ENCODE results near the gene TMEM215.
"Not testable (repeated sequence)": the region's sequence is repeated elsewhere in the genome, so short reads cannot be mapped to it uniquely, and the experiment has no call there.

Gene TMEM215, protein sequence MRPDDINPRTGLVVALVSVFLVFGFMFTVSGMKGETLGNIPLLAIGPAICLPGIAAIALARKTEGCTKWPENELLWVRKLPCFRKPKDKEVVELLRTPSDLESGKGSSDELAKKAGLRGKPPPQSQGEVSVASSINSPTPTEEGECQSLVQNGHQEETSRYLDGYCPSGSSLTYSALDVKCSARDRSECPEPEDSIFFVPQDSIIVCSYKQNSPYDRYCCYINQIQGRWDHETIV

DNA sequence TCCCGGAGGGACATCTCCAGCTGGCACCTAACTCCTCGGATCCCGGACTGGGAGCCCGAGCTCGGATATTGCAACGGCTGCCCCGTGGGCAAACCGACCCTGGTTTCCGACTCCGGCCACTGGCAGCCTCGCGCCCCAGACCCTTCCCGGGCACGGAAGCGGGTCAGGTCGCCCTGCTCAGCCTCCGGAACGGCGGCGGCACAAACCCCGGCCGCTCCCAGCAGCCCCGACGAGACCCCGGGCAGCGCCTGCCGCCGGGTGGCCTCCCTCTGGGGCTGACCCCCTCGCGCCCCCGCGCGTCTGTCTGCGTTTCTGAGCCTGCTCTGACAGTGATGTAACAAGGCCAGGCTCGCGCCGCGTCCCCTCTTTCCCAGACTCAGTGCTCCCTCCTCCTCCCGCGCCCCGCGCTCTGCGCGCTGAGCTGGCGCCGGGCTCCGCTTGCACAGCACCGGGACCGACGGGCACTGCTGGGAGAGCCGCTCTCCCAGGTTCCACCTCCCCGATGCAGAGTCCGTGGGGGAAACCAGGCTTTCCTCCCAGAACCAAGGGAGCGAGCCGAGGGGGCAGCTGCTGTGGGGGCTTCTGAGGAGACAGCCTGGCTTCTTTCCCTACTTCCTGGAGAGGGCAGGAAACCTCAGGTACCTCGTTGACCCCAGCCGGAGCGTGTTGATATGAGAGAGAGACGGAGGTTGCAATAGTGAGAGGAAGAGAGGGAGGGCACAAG is at the start of gene TMEM215:
TSS of gene TMEM215 (plus strand) at position 373 of the 724 bp plus-strand sequence. CDS start 644 bp downstream, outside the sequence.
- DNase-seq (ENCODE audit: low spot score) = no peak

GRCh38 chr9:32735476-32735875 is 47.9 kb upstream of the TMEM215 start:
- DNase-seq (ENCODE audit: low spot score) = no peak

- DNase-seq (ENCODE audit: low spot score) = no peak
These were observed 46.0 kb upstream of the TMEM215 start for GRCh38 chr9:32737378-32737777.

DNA sequence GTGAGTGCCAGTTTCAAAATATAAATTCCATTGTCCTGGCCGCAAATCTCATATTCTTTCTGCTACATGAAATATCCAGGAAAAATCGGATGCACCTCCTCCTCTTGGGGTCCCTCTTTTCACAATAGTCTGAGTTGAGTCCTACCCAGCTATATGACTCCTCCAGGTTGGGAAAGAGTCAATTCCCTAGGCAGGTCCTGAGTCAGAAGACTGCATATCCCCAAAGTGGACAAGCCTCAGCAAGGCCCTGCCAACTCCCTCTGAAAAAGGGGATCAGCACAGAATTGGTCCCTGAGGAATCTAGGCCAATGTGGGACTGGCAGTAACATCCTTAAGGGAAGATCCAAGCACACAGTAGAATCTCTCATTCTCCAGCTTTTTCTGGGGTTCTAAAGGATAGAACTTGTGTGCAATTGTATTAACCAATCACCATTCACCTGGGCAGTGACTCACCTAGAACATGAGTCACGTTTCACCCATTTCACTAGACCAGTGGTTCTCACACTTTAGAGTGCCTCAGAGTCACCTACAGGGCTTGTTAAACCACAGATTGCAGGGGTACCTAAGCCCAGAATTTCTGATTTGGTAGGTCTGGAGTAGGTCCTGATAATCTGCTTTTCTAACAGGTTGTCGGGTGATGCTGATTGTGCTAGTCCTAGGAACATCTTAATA is 44.7 kb upstream of the TMEM215 start:
- DNase-seq (ENCODE audit: low spot score) = no peak

GRCh38 chr9:32741706-32742105 is 41.6 kb upstream of the TMEM215 start:
- no peak for DNase-seq (ENCODE audit: low spot score)

DNA sequence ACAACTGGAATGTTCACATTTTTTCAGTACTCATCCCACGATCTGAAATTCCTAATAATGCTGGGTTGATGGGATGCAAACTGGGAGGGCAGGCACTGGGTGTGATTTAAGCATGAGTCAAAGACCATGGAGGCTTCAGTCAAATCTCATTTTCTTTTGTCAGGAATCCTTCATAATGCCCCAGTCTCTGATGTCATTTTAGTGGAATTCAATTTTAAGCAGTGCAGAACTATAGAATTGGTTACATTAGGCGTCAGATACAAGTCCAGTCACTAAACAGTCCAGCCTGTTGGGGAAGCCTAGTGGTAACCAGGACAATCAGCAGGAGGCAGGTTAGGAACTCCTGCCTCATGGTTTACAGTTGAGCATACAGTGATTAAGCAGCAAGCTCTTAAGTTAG is 41.0 kb upstream of the TMEM215 start:
- DNase-seq (ENCODE audit: low spot score) = no peak

GRCh38 chr9:32748013-32748412 is 35.3 kb upstream of the TMEM215 start:
- no peak for DNase-seq (ENCODE audit: low spot score)

GRCh38 chr9:32755730-32756129 is 27.6 kb upstream of the TMEM215 start:
- no peak for DNase-seq (ENCODE audit: low spot score)

DNA sequence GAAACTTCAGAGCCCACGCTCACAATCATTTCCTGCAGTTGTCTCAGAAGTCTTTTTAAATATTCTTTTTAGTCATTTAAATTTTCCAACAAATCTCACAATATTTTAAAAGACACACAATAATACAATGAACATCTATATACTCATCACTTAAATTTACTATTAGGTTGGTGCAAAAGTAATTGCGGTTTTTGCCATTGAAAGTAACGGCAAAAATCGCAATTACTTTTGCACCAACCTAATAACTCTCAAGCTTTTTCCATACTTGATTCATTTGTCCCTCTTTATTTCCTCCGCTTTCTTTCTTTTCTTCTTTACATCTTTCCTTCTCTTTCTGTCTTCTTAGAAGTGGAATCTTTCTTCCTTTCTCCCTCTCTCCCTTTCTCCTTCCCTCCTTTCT is 19.2 kb upstream of the TMEM215 start:
- DNase-seq (ENCODE audit: low spot score) = no peak

DNA sequence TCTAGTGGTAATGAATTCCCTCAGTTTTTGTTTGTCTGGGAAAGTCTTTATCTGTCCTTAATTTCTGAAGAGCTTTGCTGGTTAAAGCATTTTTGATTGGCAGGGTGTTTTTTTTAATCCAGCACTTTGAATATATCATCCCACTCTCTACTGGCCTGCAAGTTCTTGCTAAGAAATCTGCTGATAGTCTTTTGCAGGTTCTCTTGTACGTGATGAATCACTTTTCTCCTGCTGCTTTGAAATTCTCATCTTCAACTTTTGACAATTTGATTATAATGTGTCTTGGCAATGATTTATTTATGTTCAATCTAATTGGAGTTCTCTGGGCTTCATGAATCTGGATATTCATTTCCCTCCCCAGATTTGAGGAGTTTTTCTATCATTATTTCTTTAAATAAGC is 8.1 kb upstream of the TMEM215 start:
- no peak for DNase-seq (ENCODE audit: low spot score)

- no peak for DNase-seq (ENCODE audit: low spot score)
These were observed 7.1 kb upstream of the TMEM215 start for GRCh38 chr9:32776201-32776600.

DNA sequence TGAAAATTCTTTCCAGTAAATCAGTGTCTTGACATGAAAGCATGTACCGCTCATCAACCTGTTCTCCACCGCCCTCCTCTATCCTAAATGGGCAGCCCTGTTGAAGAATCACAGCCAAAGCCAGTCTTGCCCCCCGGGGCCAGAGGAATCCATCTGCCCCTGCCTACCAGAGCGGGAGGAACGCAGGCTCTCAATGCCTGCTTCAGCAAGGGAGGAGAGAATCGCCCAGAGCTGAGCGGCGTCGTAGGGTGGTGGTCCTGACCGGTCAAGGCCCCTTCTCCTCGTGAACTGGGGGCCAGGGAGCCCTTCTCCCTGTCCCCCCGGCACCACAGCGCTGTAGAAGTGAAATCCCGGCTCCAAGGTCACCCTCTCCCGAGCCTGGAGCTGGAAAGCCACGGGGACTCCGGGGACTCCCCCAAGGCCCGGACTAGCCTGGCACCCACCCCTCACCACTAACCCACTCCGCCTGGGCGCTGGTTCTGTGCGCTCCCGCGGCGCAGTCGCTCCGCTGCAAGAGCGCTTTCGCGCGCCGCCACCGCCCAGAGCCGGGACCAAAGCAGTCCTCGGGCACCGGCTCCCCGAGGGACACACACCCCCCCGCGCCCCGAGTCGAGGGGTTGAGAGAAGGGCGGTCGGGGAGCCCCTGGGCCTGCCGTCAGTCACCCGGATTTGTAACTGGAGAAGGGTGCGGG is 718 bp upstream of the TMEM215 start:
- DNase-seq (ENCODE audit: low spot score) = no peak

DNA sequence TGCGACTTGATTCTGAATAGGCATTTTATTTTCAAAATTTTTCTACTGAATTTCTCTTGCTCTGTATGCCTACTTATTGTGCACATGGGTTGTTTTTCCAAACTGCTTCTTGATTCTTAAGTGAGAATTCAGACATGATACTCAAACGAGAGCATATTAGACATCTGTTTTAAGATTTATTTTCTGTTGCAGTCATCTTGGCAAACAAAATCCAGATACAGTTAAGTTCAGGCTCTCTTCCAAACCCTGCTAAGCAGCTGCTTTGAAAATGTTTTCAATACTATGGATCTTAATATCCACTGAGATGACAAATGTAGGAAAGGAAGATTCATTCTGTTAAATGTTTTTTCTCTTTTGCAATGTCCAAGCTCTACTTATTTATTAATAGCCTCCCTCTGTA is 4.5 kb downstream of the TMEM215 start:
- no peak for DNase-seq (ENCODE audit: low spot score)

GRCh38 chr9:32796015-32796414 is 12.7 kb downstream of the TMEM215 start:
- DNase-seq (ENCODE audit: low spot score) = not testable (repeated sequence)

DNA sequence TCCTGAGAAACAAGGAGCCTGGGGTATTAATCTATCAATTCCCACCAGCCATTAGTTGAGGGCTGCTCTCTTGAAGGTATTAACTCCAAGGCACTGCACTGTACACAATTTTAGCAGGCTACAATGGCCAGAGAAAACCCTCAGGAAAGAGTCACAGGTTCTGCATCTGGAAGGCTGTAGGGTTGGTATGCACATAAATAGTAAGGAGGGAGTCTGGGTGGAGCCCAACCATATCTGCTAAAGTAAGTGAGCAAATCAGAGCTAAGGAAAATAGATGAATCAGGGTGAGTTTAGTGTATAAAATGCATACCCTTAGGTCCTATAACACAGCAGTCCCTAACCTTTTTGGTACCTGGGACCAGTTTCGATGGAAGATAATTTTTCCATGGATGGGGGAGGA is 18.2 kb downstream of the TMEM215 start:
- DNase-seq (ENCODE audit: low spot score) = no peak

- no peak for DNase-seq (ENCODE audit: low spot score)
These were observed 23.9 kb downstream of the TMEM215 start for GRCh38 chr9:32807217-32807616.

- no peak for DNase-seq (ENCODE audit: low spot score)
These were observed 27.9 kb downstream of the TMEM215 start for GRCh38 chr9:32811246-32811645.

GRCh38 chr9:32820322-32820721 is 37.0 kb downstream of the TMEM215 start:
- no peak for DNase-seq (ENCODE audit: low spot score)

GRCh38 chr9:32823101-32823500 is 39.8 kb downstream of the TMEM215 start:
- no peak for DNase-seq (ENCODE audit: low spot score)

GRCh38 chr9:32823551-32823950 is 40.2 kb downstream of the TMEM215 start:
- no peak for DNase-seq (ENCODE audit: low spot score)

- DNase-seq (ENCODE audit: low spot score) = no peak
These were observed 41.9 kb downstream of the TMEM215 start for GRCh38 chr9:32825203-32825602.

- no peak for DNase-seq (ENCODE audit: low spot score)
These were observed 45.5 kb downstream of the TMEM215 start for GRCh38 chr9:32828861-32829260.

DNA sequence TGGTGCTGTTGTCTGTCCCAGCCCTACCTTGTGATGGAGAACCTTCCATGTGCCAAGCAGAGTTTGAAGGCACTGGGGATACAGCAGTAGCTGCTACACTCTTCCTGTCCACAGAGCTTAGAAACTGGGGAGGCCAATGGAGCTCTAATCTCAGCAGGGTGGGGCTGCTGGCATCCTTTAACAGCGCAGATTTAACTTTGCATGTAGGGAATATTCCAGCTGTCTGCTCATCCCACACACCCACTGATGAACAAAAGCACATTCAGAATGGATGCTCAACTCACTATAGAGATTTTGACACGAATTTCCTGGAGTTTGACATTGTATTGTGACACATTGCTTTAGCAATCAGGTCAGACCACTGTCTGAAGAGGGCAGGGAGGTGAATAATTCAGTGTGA is 49.0 kb downstream of the TMEM215 start:
- DNase-seq (ENCODE audit: low spot score) = no peak

All from activated CD4-positive, alpha-beta T cell treated with anti-CD3 and anti-CD28 coated beads, Interleukin-2, Interleukin-4, amounts not matched to agents 100 ng/mL and 50 ng/mL, durations not matched to agents 16 hours and 8 hours (primary cell).